ENCODE results near the gene JAKMIP3.

JAKMIP3 gene
- long read RNA-seq, donor 1: 0 reads
- long read RNA-seq, donor 2: 0 reads
- long read RNA-seq, donor 3: 0 reads
- long read RNA-seq, donor 4: 0 reads
- long read RNA-seq, donor 5: 0 reads
- long read RNA-seq, donor 6: 0 reads
- long read RNA-seq, donor 7: 0 reads
- long read RNA-seq, donor 8: 0 reads

GRCh38 chr10:132065491-132066105 lies at the start of gene JAKMIP3:
JAKMIP3 (plus strand) TSS chr10:132065946; CDS start chr10:132104809, 38,863 bp downstream.
- DNase-seq: peak; percentile 61

GRCh38 chr10:132016514-132016913 lies 49.2 kb upstream of the JAKMIP3 start:
- DNase-seq: no peak

GRCh38 chr10:132018446-132018845 lies 47.3 kb upstream of the JAKMIP3 start:
- DNase-seq: no peak

- no peak for DNase-seq
Measured at GRCh38 chr10:132019366-132019765, 46.4 kb upstream of the JAKMIP3 start.

- no peak for DNase-seq
Measured at GRCh38 chr10:132020456-132020855, 45.3 kb upstream of the JAKMIP3 start.

GRCh38 chr10:132021046-132021445 lies 44.7 kb upstream of the JAKMIP3 start:
- DNase-seq: no peak

- DNase-seq: no peak
Measured at GRCh38 chr10:132021504-132022143, 44.1 kb upstream of the JAKMIP3 start.

- DNase-seq: no peak
Measured at GRCh38 chr10:132022241-132022640, 43.5 kb upstream of the JAKMIP3 start.

GRCh38 chr10:132023092-132023811 lies 42.5 kb upstream of the JAKMIP3 start:
- DNase-seq: peak; percentile 67

GRCh38 chr10:132027423-132027983 lies 38.2 kb upstream of the JAKMIP3 start:
- no peak for DNase-seq

GRCh38 chr10:132028706-132029105 lies 37.0 kb upstream of the JAKMIP3 start:
- no peak for DNase-seq

- no peak for DNase-seq
Measured at GRCh38 chr10:132030898-132031463, 34.8 kb upstream of the JAKMIP3 start.

GRCh38 chr10:132033632-132034031 lies 32.1 kb upstream of the JAKMIP3 start:
- DNase-seq: no peak

GRCh38 chr10:132035476-132035875 lies 30.3 kb upstream of the JAKMIP3 start:
- DNase-seq: no peak

- peak; percentile 60 for DNase-seq
Measured at GRCh38 chr10:132036153-132036886, 29.4 kb upstream of the JAKMIP3 start.

GRCh38 chr10:132036887-132037675 lies 28.7 kb upstream of the JAKMIP3 start:
- DNase-seq: peak; percentile 25

GRCh38 chr10:132037676-132037975 lies 28.1 kb upstream of the JAKMIP3 start:
- no peak for DNase-seq

- no peak for DNase-seq
Measured at GRCh38 chr10:132039371-132039770, 26.4 kb upstream of the JAKMIP3 start.

GRCh38 chr10:132040046-132040445 lies 25.7 kb upstream of the JAKMIP3 start:
- DNase-seq: no peak

GRCh38 chr10:132041340-132041739 lies 24.4 kb upstream of the JAKMIP3 start:
- DNase-seq: no peak
